Body of pancreas (tissue), 4 donors: ENCODE data around the gene DLGAP1.

Experiments
- POLR2A ChIP-seq, 3 donors: fragments of 450-650 bp; IDR thresholded peaks; one replicate each; pipeline ENCODE4 v1.6.1; 2016; ENCODE audit warnings: antibody characterized with exemption in 3 of 3, mild to moderate bottlenecking in 2 of 3
- TF ChIP-seq, protein P1 (sequence below), 7 experiments: fragments of 450-650 bp in 4 of 7; fragments of 200-600 bp in 3 of 7; sonication (generic) in 3 of 7; IDR thresholded peaks; one replicate each; pipeline ENCODE4 v1.5.1; 2016 to 2019; ENCODE audit warnings: antibody characterized with exemption in 7 of 7

GRCh38 chr18:3500016-3500415 lies 955.1 kb downstream of the DLGAP1 start:
- TF ChIP-seq POLR2A (IDR thresholded peaks at IDR 0.05), result no peak
- TF ChIP-seq, protein P1, sequence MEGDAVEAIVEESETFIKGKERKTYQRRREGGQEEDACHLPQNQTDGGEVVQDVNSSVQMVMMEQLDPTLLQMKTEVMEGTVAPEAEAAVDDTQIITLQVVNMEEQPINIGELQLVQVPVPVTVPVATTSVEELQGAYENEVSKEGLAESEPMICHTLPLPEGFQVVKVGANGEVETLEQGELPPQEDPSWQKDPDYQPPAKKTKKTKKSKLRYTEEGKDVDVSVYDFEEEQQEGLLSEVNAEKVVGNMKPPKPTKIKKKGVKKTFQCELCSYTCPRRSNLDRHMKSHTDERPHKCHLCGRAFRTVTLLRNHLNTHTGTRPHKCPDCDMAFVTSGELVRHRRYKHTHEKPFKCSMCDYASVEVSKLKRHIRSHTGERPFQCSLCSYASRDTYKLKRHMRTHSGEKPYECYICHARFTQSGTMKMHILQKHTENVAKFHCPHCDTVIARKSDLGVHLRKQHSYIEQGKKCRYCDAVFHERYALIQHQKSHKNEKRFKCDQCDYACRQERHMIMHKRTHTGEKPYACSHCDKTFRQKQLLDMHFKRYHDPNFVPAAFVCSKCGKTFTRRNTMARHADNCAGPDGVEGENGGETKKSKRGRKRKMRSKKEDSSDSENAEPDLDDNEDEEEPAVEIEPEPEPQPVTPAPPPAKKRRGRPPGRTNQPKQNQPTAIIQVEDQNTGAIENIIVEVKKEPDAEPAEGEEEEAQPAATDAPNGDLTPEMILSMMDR (IDR thresholded peaks at IDR 0.05), result no peak
